ENCODE measurements around the gene DAAM2.

Gene DAAM2

DNA sequence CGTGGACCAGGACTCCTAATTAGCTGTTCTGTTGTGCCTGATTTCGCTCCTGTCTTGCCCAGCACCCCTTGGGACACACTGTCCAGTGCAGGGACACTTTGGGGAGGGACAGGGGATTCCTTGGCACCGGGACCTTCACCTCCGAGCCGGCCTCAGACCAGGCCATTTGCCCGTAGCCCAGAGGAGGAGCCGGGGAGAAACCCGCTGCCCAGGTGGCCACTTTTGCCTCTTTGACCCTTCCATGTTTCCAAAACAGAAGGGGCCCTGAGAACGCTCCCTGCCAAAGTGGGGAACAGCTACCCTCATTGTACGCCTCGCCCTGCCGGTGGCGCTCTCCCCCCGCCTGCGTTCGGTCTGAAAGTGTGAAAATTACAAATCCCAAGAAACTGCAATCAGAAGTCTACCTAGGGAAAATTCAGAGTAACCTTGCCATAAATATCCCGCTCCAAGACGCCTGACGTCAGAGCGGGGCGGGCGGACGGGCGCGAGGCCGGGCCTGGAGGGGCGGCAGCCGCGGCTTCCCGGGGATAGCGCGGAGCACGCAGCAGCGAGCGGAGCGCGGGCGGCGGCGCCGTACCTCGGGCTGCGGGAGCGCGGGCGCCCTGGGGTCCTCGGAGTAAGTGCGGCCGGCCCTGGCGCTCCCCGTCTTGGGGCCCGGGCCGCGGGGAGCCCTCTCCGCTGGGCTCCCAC, at the start of gene DAAM2:
DAAM2 (plus strand) TSS at position 527 of the 690 bp plus-strand sequence. CDS start 63,927 bp downstream, outside the sequence.
- no peak for FAIRE-seq
- TF ChIP-seq POLR2A (IDR thresholded peaks at IDR 0.05; ENCODE audit: low read depth, low read length), result 0 out of 2 replicates have a peak, but pooled peaks have one; percentile 12
- DNase-seq (ENCODE audit: insufficient read length, low spot score), result no peak

DNA sequence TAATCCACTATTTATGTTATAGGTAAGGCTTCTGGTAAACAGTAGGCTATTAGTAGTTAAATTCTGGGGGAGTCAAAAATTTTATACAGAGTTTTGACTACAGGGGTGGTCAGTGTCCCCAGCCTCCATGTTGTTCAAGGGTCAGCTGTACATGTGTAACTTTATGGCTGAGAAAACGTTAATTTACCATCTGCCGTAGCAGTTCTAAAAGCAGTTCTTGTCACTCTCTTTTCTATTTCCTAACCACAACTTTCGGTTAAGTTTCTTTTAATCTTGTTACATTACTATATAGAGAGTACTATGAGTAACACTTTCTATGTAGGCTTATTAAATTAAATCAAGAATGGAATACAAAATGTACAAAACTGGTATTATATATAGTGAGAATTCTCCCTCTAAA, 45.4 kb upstream of the DAAM2 start:
- no peak for FAIRE-seq
- TF ChIP-seq POLR2A (IDR thresholded peaks at IDR 0.05; ENCODE audit: low read depth, low read length), result no peak

DNA sequence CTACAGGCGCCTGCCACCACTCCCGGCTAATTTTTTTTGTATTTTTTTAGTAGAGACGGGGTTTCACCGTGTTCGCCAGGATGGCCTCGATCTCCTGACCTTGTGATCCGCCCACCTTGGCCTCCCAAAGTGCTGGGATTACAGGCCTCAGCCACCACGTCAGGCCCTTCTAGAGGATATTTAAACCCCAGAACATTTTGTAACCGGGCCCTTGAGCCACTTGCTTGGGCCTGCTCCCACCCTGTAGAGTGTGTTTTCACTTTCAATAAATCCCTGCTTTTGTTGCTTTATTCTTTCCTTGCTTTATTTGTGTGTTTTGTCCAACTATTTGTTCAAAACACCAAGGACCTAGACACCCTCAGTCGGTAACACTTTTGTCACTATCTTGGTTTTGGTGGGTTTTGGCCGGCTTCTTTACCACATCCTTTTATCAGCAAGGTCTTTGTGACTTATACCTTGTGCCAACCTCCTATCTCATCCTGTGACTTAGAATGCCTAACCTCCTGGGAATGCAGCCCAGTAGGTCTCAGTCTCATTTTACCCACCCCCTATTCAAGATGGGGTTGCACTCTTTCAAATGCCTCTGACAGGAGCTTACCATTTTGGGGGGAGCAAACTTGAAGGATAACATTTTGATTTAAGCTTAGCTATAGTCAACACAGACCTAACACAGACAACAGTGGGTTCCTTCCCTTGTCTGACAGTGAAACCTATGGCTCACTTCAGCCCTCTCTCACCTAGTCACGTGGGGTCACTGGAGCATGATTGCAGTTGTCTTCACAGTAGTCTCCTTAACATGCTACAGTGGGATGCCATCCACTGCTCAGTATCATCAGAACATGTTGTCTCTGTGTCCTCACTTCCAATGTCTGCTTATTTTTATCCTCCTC, 39.1 kb upstream of the DAAM2 start:
- TF ChIP-seq POLR2A (IDR thresholded peaks at IDR 0.05; ENCODE audit: low read depth, low read length), result no peak
- no peak for DNase-seq (ENCODE audit: insufficient read length, low spot score)
- FAIRE-seq, result no peak

More for the DNA sequence above, 45.4 kb upstream of the DAAM2 start:
- DNase-seq (ENCODE audit: insufficient read length, low spot score), result no peak

DNA sequence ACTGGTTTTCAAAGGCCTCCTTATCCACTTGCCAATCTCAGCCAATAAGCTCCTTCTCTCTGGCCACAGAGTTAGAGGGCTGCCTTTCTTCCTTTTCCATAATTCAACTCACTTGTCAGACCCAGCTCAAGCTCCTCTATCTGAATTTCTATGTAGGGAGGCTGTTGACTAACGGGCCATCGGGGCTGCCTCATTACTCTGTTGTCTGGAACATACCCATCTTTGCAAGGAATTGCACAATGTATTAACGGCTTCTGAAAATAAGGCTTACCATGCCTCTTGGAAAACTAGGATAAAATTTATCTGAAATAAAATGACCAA, 38.5 kb upstream of the DAAM2 start:
- FAIRE-seq, result no peak
- no peak for DNase-seq (ENCODE audit: insufficient read length, low spot score)
- TF ChIP-seq POLR2A (IDR thresholded peaks at IDR 0.05; ENCODE audit: low read depth, low read length), result no peak

DNA sequence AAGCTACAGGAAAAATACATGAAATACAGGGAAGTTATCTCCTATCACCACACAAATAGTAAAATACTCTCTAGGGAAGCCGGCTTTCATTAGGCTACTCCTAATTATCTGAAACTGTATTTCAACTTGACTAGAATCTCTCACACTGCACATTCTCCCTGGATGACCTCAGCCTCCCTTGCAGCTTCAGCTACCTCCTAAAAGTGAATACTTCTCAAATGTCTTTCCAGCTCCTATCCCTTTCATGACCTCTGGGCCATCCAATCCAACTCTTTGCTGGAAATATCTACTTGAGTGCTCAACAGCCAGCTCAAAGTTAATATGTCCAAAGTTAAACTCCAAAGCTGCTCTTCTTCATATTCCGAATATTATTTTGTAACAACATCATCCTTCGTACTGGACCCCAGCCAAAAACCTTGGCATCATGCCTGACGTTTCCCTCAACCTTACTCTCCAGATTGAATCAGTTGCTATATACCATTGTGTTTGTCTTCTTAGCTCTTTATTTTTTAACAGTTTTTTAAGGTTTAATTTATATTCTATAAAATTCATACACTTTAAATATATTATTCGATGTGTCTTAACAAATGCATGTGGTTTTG, 37.6 kb upstream of the DAAM2 start:
- no peak for TF ChIP-seq POLR2A (IDR thresholded peaks at IDR 0.05; ENCODE audit: low read depth, low read length)
- DNase-seq (ENCODE audit: insufficient read length, low spot score), result no peak
- no peak for FAIRE-seq

DNA sequence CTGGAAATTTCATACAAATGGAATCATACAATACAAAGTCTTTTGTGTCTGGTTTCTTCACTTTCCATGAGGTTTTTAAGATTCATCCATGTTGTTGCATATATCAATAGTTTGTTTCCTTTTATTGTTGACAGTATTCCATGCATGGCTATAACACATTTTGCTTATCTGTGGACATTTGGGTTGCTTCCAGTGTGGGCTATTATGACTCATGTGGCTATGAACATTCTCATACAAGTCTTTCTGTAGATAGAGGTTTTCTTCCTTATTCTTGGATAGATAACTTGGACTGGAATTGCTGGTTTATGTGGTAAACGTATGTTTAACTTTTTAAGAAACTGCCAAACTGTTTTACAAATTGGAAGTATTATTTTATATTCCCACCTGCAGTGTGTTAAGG, 36.9 kb upstream of the DAAM2 start:
- TF ChIP-seq POLR2A (IDR thresholded peaks at IDR 0.05; ENCODE audit: low read depth, low read length), result no peak
- DNase-seq (ENCODE audit: insufficient read length, low spot score) (no peak), FAIRE-seq (no peak)

DNA sequence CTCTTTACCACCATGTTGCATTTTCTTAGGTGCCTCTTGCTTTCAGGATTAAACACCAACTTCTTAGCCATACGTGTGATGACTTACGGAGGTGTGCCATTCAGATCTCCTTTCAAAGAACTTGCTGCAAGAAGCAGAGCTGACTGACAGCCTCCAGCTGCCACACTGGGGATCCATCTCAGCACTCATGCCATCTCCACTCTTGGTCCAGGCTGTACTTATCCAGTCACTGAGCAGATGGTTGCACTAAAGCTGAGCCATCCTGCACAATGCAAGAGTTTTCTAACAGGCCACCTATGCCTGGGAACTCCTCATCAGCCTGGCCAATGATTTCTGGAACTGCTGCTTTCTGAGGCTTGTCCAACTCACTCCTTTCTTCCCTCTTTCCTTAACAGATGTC, 35.6 kb upstream of the DAAM2 start:
- FAIRE-seq (no peak), DNase-seq (ENCODE audit: insufficient read length, low spot score) (no peak)
- TF ChIP-seq POLR2A (IDR thresholded peaks at IDR 0.05; ENCODE audit: low read depth, low read length), result no peak

DNA sequence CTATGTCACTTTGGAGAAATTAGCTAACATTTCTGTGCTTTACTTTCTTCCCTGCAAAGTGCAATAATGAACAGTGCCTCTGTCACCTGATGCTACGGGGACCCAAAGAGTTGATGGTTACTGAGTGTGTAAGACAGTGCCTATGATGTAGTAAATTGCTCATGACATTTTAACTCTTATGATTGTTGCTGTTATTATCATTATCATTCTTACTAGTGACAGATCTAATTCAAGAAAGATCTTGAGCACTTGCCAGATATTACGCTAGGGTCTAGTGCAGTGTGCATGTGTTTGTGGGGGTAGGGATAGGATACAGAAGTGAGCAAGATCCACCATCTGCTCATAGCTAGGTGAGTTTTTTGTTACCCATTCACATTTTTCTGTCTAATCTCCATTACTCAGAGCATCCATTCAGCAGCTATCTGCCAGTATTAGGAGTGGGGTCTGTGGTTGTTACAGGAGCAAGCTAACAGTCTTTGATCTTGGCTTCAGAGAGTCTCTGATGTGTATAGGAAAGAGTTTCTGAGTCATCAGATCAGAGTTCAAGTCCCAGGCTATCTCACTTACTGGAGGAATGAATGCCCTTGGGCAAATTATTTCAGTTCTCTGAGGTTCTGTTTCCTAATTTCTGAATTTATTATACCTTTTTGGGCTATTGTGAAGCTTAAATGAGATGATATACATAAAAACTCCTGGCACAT, 33.1 kb upstream of the DAAM2 start:
- DNase-seq (ENCODE audit: insufficient read length, low spot score) (no peak), FAIRE-seq (no peak)
- TF ChIP-seq POLR2A (IDR thresholded peaks at IDR 0.05; ENCODE audit: low read depth, low read length), result no peak

DNA sequence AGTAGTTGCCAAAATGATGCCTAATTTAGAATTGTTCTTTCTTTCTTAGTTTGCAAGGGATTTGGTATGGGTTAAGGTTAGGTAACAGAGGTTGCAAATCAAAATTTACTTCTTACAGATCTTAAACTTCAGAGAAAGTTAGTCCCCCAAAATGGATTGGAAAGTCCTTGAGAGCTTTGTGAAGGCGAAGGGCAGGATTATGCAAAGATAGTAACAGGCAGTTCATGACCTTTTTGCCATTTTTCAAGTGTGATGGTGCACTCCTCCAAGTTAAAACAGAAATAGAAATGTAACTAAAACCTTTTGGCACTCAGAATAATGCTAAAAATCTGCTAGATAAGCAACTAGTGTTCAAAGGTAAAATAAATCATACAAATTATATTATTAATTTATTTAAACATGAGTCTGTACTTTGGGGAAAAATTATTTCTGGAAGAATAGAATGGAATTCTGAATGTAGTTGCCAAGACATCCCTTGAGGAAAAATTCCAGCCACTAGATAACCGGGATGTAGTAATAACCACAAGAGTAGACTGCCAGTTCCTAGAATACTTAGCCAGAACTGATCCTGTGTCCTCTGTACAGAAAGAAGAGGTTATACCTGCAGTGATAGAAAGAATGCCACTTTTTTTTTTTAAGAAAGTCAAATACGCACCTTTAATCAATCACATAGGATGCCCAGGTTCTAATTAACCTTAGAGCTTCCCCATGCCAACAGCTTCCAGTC, 31.8 kb upstream of the DAAM2 start:
- no peak for DNase-seq (ENCODE audit: insufficient read length, low spot score)
- no peak for FAIRE-seq
- no peak for TF ChIP-seq POLR2A (IDR thresholded peaks at IDR 0.05; ENCODE audit: low read depth, low read length)

DNA sequence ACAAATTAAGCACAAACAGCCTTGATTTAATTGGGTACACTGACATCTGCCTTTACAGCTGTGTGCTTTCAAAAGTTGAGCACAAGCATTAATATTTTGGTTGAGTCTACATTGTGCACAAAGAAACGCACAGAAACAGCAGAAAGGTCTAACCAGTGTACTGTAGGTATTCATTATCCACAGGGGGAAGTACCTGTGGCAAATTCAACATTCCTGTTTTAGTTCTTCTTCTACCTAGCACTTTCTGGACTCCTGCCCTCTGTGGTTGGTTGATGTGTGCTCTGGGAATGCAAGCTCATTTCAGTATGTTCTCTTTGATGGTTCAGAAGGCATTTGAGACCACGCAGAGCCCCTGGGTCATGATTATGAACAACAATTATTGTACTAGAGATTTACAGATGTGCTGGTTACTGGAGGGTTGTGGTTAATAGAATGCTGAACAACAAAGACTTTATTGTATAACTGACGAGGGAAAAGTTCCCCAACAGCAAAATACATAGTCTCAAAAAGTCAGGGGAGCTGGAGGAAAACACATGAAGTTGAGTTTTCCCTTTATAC, 26.6 kb upstream of the DAAM2 start:
- FAIRE-seq, result no peak
- no peak for DNase-seq (ENCODE audit: insufficient read length, low spot score)
- no peak for TF ChIP-seq POLR2A (IDR thresholded peaks at IDR 0.05; ENCODE audit: low read depth, low read length)

DNA sequence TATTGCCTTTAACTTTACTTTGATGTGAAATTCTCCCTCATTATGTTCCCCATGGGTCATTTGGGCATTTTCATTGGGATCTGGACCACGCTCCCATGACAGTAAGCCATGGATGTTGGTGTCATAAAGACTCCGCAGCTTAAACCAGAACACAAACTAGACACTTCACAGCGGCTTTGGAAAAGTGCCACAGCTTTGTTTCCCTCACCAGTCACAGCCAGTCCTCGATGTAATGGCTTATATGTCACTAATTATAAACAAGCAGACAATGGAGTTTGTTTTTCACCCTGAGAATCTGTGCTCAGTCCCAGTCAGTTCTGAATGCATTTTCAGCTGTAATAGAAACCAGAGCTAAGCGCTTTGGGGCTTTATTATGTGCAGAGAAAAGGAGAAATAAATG, 23.2 kb upstream of the DAAM2 start:
- no peak for TF ChIP-seq POLR2A (IDR thresholded peaks at IDR 0.05; ENCODE audit: low read depth, low read length)
- FAIRE-seq, result no peak

DNA sequence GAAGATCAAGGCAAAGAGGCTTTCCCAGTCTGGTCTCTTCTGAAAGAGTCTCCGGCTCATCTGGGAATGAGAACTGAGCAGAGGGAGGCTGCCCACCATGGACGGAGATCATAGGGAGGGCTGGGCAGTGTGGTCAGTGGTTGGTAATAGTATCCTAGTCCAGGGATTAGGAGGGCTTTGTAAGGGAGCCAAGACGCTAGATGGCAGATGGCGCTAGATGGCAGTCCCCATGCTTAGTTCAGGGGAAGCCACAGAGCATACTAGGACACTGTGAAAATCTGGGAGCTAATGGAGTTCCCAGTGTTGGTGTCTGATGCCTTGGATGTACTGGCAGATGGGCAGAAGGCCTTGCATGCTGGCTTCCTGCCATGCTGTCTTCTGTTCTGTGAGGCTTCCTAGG, 21.7 kb upstream of the DAAM2 start:
- FAIRE-seq (no peak), DNase-seq (ENCODE audit: insufficient read length, low spot score) (no peak)
- no peak for TF ChIP-seq POLR2A (IDR thresholded peaks at IDR 0.05; ENCODE audit: low read depth, low read length)

More for the DNA sequence above, 23.2 kb upstream of the DAAM2 start:
- no peak for DNase-seq (ENCODE audit: insufficient read length, low spot score)
